Gastroesophageal sphincter (tissue), 3 donors: ENCODE measurements around the gene KRTAP4-5.
"Not testable (repeated sequence)": the region's sequence is repeated elsewhere in the genome, so short reads cannot be mapped to it uniquely, and the experiment has no call there.

Experiments used
- POLR2AphosphoS5 ChIP-seq: sonication (generic); formaldehyde crosslinking; IDR thresholded peaks from one replicate; pipeline ENCODE4 v1.6.1; 2017; ENCODE audit warnings: antibody characterized with exemption
- TF ChIP-seq, protein P1 (sequence below), 4 experiments: fragments of 200-600 bp in 2 of 4; fragments of 450-650 bp in 2 of 4; sonication (generic) in 1 of 4; IDR thresholded peaks; one replicate each; pipeline ENCODE4 v1.5.1; 2017 to 2019; ENCODE audit warnings: antibody characterized with exemption in 4 of 4, mild to moderate bottlenecking in 2 of 4, moderate library complexity in 2 of 4

GRCh38 chr17:41160190-41160589 is 10.6 kb upstream of the KRTAP4-5 start:
- TF ChIP-seq, protein P1, sequence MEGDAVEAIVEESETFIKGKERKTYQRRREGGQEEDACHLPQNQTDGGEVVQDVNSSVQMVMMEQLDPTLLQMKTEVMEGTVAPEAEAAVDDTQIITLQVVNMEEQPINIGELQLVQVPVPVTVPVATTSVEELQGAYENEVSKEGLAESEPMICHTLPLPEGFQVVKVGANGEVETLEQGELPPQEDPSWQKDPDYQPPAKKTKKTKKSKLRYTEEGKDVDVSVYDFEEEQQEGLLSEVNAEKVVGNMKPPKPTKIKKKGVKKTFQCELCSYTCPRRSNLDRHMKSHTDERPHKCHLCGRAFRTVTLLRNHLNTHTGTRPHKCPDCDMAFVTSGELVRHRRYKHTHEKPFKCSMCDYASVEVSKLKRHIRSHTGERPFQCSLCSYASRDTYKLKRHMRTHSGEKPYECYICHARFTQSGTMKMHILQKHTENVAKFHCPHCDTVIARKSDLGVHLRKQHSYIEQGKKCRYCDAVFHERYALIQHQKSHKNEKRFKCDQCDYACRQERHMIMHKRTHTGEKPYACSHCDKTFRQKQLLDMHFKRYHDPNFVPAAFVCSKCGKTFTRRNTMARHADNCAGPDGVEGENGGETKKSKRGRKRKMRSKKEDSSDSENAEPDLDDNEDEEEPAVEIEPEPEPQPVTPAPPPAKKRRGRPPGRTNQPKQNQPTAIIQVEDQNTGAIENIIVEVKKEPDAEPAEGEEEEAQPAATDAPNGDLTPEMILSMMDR (IDR thresholded peaks at IDR 0.05), result not testable (repeated sequence)
- not testable (repeated sequence) for TF ChIP-seq POLR2AphosphoS5
